HEK293 (cell line): ENCODE measurements around the gene ACAD9.

Experiments
- CTCF ChIA-PET: fragments of 350-600 bp; formaldehyde crosslinking; extraction: SDS; loops from one replicate; lab custom pipeline; 2021; ENCODE audit warnings: antibody characterized with exemption; lab: Yijun Ruan, JAX
- POLR2A ChIA-PET: fragments of 300-600 bp; formaldehyde crosslinking; extraction: SDS; loops from one replicate; lab custom pipeline; 2020; ENCODE audit warnings: antibody characterized with exemption, inconsistent platforms; lab: Yijun Ruan, JAX
- H3K27ac ChIP-seq: fragments of 200-500 bp; sonication (Bioruptor generic); 2 replicates; pipeline ENCODE4 v1.5.1; 2014; ENCODE audit warnings: low read depth, low read length, control low read depth, inconsistent platforms; ENCODE audit errors: extremely low read depth
- H3K36me3 ChIP-seq, 2 experiments: fragments of 200-500 bp in 1 of 2; sonication (Bioruptor generic) in 1 of 2; 1 replicate in 1 of 2; 2 replicates in 1 of 2; pipeline ENCODE4 v1.5.1; 2014 to 2017; ENCODE audit warnings: inconsistent platforms in 2 of 2, low read length in 2 of 2; ENCODE audit not compliant: control insufficient read depth in 2 of 2, insufficient read depth in 1 of 2
- H3K4me1 ChIP-seq: fragments of 200-500 bp; sonication (Bioruptor generic); 2 replicates; pipeline ENCODE4 v1.5.1; 2014; ENCODE audit warnings: mild to moderate bottlenecking, low read length, inconsistent platforms; ENCODE audit not compliant: control insufficient read depth, insufficient read depth
- H3K4me3 ChIP-seq: 2 replicates; pipeline ENCODE4 v1.5.1; 2011; ENCODE audit warnings: low read depth, mild to moderate bottlenecking, control low read depth, low read length, moderate library complexity
- H3K9me3 ChIP-seq: fragments of 200-500 bp; sonication (Bioruptor generic); 2 replicates; pipeline ENCODE4 v1.5.1; 2014; ENCODE audit warnings: low read depth, low read length, inconsistent platforms; ENCODE audit not compliant: control insufficient read depth, insufficient read depth
- BCL11A ChIP-seq: fragments of 450-650 bp; formaldehyde crosslinking; IDR thresholded peaks from 2 replicates; pipeline ENCODE4 v1.5.1; 2016; ENCODE audit warnings: low read depth, missing biosample characterization, missing genetic modification characterization
- HOXD13 ChIP-seq: sonication (generic); formaldehyde crosslinking; IDR thresholded peaks from 2 replicates; pipeline ENCODE4 v1.8.0; 2022; ENCODE audit warnings: missing genetic modification reagents, borderline replicate concordance
- OVOL3 ChIP-seq: fragments of 450-650 bp; formaldehyde crosslinking; IDR thresholded peaks from 2 replicates; pipeline ENCODE4 v1.5.1; 2016; ENCODE audit warnings: missing biosample characterization, missing genetic modification characterization
- REPIN1 ChIP-seq: fragments of 450-650 bp; formaldehyde crosslinking; IDR thresholded peaks from 2 replicates; pipeline ENCODE4 v1.5.1; 2017; ENCODE audit warnings: missing biosample characterization, missing genetic modification characterization, low read depth
- REST ChIP-seq: fragments of 450-650 bp; formaldehyde crosslinking; IDR thresholded peaks from 2 replicates; pipeline ENCODE4 v1.5.1; 2016; ENCODE audit warnings: missing biosample characterization, missing genetic modification characterization
- SALL2 ChIP-seq: fragments of 450-650 bp; formaldehyde crosslinking; IDR thresholded peaks from 2 replicates; pipeline ENCODE4 v1.5.0; 2017; ENCODE audit warnings: missing biosample characterization, mild to moderate bottlenecking, missing genetic modification characterization, borderline replicate concordance
- SP3 ChIP-seq: fragments of 450-650 bp; formaldehyde crosslinking; IDR thresholded peaks from 2 replicates; pipeline ENCODE4 v1.5.1; 2016; ENCODE audit warnings: missing biosample characterization, missing genetic modification characterization
- TRIM28 ChIP-seq: IDR thresholded peaks from 2 replicates; pipeline ENCODE4 v1.6.1; 2011; ENCODE audit warnings: low read length, control low read depth, borderline replicate concordance
- ZBTB21 ChIP-seq: fragments of 450-650 bp; formaldehyde crosslinking; IDR thresholded peaks from 2 replicates; pipeline ENCODE4 v1.5.1; 2017; ENCODE audit warnings: missing biosample characterization, missing genetic modification characterization
- ZBTB7A ChIP-seq: fragments of 450-650 bp; formaldehyde crosslinking; IDR thresholded peaks from 2 replicates; pipeline ENCODE4 v1.5.1; 2016; ENCODE audit warnings: low read depth, missing biosample characterization, missing genetic modification characterization
- ZFHX2 ChIP-seq: fragments of 450-650 bp; formaldehyde crosslinking; conservative IDR thresholded peaks from 2 replicates; pipeline ENCODE4 v1.5.1; 2016; ENCODE audit warnings: missing biosample characterization, missing genetic modification characterization
- ZFP69B ChIP-seq: fragments of 450-650 bp; formaldehyde crosslinking; IDR thresholded peaks from 2 replicates; pipeline ENCODE4 v1.5.1; 2016; ENCODE audit warnings: missing biosample characterization, missing genetic modification characterization
- ZNF133 ChIP-seq: fragments of 450-650 bp; formaldehyde crosslinking; IDR thresholded peaks from 2 replicates; pipeline ENCODE4 v1.5.1; 2016; ENCODE audit warnings: missing biosample characterization, missing genetic modification characterization
- ZNF16 ChIP-seq: fragments of 450-650 bp; formaldehyde crosslinking; IDR thresholded peaks from 2 replicates; pipeline ENCODE4 v1.5.1; 2016; ENCODE audit warnings: low read depth, missing biosample characterization, missing genetic modification characterization
- ZNF175 ChIP-seq: fragments of 450-650 bp; formaldehyde crosslinking; IDR thresholded peaks from 2 replicates; pipeline ENCODE4 v1.5.1; 2016; ENCODE audit warnings: missing biosample characterization, missing genetic modification characterization
- ZNF18 ChIP-seq: fragments of 450-650 bp; formaldehyde crosslinking; IDR thresholded peaks from 2 replicates; pipeline ENCODE4 v1.5.1; 2016; ENCODE audit warnings: missing biosample characterization, missing genetic modification characterization
- ZNF292 ChIP-seq: fragments of 450-650 bp; formaldehyde crosslinking; IDR thresholded peaks from 2 replicates; pipeline ENCODE4 v1.5.1; 2016; ENCODE audit warnings: low read depth, missing biosample characterization, missing genetic modification characterization, borderline replicate concordance
- ZNF335 ChIP-seq: fragments of 450-650 bp; formaldehyde crosslinking; conservative IDR thresholded peaks from 2 replicates; pipeline ENCODE4 v1.5.1; 2016; ENCODE audit warnings: missing biosample characterization, missing genetic modification characterization
- ZNF394 ChIP-seq: fragments of 450-650 bp; formaldehyde crosslinking; IDR thresholded peaks from 2 replicates; pipeline ENCODE4 v1.5.1; 2016; ENCODE audit warnings: missing biosample characterization, missing genetic modification characterization, mild to moderate bottlenecking, moderate library complexity, borderline replicate concordance
- ZNF513 ChIP-seq: fragments of 450-650 bp; IDR thresholded peaks from 2 replicates; pipeline ENCODE4 v1.5.1; 2018; ENCODE audit warnings: missing biosample characterization, missing genetic modification characterization
- ZNF654 ChIP-seq: fragments of 450-650 bp; formaldehyde crosslinking; IDR thresholded peaks from 2 replicates; pipeline ENCODE4 v1.5.1; 2016; ENCODE audit warnings: low read depth, missing biosample characterization, missing genetic modification characterization
- ZNF701 ChIP-seq: fragments of 450-650 bp; formaldehyde crosslinking; IDR thresholded peaks from 2 replicates; pipeline ENCODE4 v1.5.1; 2016; ENCODE audit warnings: missing biosample characterization, missing genetic modification characterization
- ZNF747 ChIP-seq: fragments of 450-650 bp; formaldehyde crosslinking; IDR thresholded peaks from 2 replicates; pipeline ENCODE4 v1.5.1; 2016; ENCODE audit warnings: missing biosample characterization, missing genetic modification characterization
- ZNF76 ChIP-seq: fragments of 450-650 bp; formaldehyde crosslinking; IDR thresholded peaks from 2 replicates; pipeline ENCODE4; 2016; ENCODE audit warnings: low read depth, missing biosample characterization, missing genetic modification characterization, borderline replicate concordance
- ZNF768 ChIP-seq: fragments of 450-650 bp; formaldehyde crosslinking; IDR thresholded peaks from 2 replicates; pipeline ENCODE4 v1.5.1; 2018; ENCODE audit warnings: missing biosample characterization, mild to moderate bottlenecking, missing genetic modification characterization
- ZNF785 ChIP-seq: fragments of 450-650 bp; formaldehyde crosslinking; IDR thresholded peaks from 2 replicates; pipeline ENCODE4 v1.5.1; 2016; ENCODE audit warnings: missing biosample characterization, missing genetic modification characterization
- ZNF792 ChIP-seq: fragments of 450-650 bp; formaldehyde crosslinking; IDR thresholded peaks from 2 replicates; pipeline ENCODE4 v1.5.1; 2016; ENCODE audit warnings: missing biosample characterization, missing genetic modification characterization
- TF ChIP-seq, protein P1 (sequence below): fragments of 450-650 bp; formaldehyde crosslinking; IDR thresholded peaks from 2 replicates; pipeline ENCODE4 v1.5.1; 2016; ENCODE audit warnings: missing biosample characterization, missing genetic modification characterization
- TF ChIP-seq, protein P2 (sequence below): fragments of 450-650 bp; formaldehyde crosslinking; IDR thresholded peaks from 2 replicates; pipeline ENCODE4 v1.5.1; 2016; ENCODE audit warnings: missing biosample characterization, missing genetic modification characterization

Gene ACAD9

GRCh38 chr3:128845778-128846485 is 33.5 kb upstream of the ACAD9 start (continued):
- TF ChIP-seq ZNF394 (tag by site-specific recombination) (no peak), ZNF785 (tag by site-specific recombination) (no peak), ZNF701 (no peak), HOXD13 (CRISPR knock-in tag) (no peak), ZNF792 (tag by site-specific recombination) (no peak), ZNF18 (tag by site-specific recombination) (no peak), ZNF747 (tag by site-specific recombination) (no peak), TRIM28 (no peak), ZBTB7A (tag by site-specific recombination) (no peak), ZNF133 (tag by site-specific recombination) (no peak), ZNF292 (tag by site-specific recombination) (no peak), OVOL3 (tag by site-specific recombination) (no peak), ZNF654 (tag by site-specific recombination) (no peak), SALL2 (tag by site-specific recombination) (no peak), ZNF335 (tag by site-specific recombination) (peak; percentile 39), ZBTB21 (no peak), ZFP69B (tag by site-specific recombination) (no peak), SP3 (tag by site-specific recombination) (peak; percentile 34; the same call in 1 of the 2 replicates), ZNF768 (tag by site-specific recombination) (no peak), ZNF76 (tag by site-specific recombination) (peak; percentile 11; the same call in 1 of the 2 replicates), ZNF513 (no peak), REPIN1 (no peak), ZNF175 (no peak)
- TF ChIP-seq, protein P1, sequence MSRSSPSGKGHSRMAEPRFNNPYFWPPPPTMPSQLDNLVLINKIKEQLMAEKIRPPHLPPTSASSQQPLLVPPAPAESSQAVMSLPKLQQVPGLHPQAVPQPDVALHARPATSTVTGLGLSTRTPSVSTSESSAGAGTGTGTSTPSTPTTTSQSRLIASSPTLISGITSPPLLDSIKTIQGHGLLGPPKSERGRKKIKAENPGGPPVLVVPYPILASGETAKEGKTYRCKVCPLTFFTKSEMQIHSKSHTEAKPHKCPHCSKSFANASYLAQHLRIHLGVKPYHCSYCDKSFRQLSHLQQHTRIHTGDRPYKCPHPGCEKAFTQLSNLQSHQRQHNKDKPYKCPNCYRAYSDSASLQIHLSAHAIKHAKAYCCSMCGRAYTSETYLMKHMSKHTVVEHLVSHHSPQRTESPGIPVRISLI (tag by site-specific recombination): no peak

- H3K4me1 ChIP-seq: peaks cover 4% of the 10 kb centered on the region
- ChIA-PET POLR2A (no interaction called here), CTCF (interaction anchor here (0.7 to 2.2 kb wide), 9 partner anchors 21 to 338 kb away, joined by 3 to 6 read pairs (median 4); no protein-coding TSS in a partner anchor)
- H3K27ac ChIP-seq: no peak overlapping the region
- H3K36me3 ChIP-seq: no peaks in the 10 kb centered on the region
- H3K4me3 ChIP-seq: no peak overlapping the region
- no peaks in the 10 kb centered on the region for H3K9me3 ChIP-seq
- TF ChIP-seq REST (tag by site-specific recombination) (no peak), BCL11A (tag by site-specific recombination) (no peak), ZFHX2 (tag by site-specific recombination) (peak; percentile 29; the same call in 1 of the 2 replicates), ZNF16 (tag by site-specific recombination) (no peak)
- TF ChIP-seq, protein P2, sequence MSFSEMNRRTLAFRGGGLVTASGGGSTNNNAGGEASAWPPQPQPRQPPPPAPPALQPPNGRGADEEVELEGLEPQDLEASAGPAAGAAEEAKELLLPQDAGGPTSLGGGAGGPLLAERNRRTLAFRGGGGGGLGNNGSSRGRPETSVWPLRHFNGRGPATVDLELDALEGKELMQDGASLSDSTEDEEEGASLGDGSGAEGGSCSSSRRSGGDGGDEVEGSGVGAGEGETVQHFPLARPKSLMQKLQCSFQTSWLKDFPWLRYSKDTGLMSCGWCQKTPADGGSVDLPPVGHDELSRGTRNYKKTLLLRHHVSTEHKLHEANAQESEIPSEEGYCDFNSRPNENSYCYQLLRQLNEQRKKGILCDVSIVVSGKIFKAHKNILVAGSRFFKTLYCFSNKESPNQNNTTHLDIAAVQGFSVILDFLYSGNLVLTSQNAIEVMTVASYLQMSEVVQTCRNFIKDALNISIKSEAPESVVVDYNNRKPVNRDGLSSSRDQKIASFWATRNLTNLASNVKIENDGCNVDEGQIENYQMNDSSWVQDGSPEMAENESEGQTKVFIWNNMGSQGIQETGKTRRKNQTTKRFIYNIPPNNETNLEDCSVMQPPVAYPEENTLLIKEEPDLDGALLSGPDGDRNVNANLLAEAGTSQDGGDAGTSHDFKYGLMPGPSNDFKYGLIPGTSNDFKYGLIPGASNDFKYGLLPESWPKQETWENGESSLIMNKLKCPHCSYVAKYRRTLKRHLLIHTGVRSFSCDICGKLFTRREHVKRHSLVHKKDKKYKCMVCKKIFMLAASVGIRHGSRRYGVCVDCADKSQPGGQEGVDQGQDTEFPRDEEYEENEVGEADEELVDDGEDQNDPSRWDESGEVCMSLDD (tag by site-specific recombination): no peak
These were observed 32.9 kb upstream of the ACAD9 start for GRCh38 chr3:128846486-128846891.
